B cell (primary cell): Measurements from ENCODE around the gene BCAN.

Experiments used
- EZH2 ChIP-seq: IDR thresholded peaks from 2 replicates; pipeline ENCODE4 v1.6.1; 2012; ENCODE audit warnings: borderline replicate concordance, low read depth, mild to moderate bottlenecking, moderate library complexity, low read length; ENCODE audit not compliant: insufficient read depth, poor library complexity, severe bottlenecking
- TF ChIP-seq, protein P1 (sequence below): fragments of 200-600 bp; IDR thresholded peaks from one replicate; pipeline ENCODE4 v1.8.0; 2022; ENCODE audit warnings: antibody characterized with exemption, mild to moderate bottlenecking

DNA sequence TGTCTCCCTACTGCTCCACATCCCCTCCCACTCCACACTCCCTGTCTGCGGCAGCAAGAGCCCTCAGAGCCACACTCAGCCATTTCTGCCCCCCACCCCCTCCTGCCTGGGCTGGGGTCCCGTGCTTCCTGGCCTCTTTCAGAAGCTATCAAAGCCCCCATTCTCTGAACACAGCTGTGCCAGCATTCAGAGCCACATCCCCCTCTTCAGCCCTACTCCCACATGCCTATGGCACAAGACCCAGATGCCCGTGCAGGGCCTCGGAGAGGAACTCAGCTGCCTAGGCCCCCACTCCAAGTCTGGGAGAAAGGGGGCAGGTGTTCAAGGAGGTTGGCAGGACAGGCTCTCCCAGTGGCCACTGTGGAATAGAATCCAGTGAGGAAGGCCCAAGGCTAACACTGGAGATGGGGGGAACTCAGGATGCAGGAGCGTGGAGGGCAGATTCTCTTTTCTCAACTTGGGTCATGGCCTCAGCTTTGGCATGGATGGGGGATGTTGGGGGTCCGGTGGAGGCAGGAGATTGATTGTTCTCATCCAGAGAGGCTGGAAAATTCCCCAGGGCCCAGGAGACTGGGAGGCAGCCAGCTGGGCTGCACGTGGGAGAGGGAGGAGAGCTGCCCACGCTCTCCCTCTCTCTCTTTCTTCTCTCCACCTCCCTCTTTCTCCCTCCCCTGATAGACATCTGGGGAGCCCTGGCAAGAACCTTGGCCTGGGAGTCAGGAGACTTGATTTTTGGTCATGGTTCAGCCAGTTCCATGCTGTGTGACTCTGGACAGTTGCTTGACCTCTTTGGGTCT lies 3.5 kb upstream of the BCAN start:
- TF ChIP-seq, protein P1, sequence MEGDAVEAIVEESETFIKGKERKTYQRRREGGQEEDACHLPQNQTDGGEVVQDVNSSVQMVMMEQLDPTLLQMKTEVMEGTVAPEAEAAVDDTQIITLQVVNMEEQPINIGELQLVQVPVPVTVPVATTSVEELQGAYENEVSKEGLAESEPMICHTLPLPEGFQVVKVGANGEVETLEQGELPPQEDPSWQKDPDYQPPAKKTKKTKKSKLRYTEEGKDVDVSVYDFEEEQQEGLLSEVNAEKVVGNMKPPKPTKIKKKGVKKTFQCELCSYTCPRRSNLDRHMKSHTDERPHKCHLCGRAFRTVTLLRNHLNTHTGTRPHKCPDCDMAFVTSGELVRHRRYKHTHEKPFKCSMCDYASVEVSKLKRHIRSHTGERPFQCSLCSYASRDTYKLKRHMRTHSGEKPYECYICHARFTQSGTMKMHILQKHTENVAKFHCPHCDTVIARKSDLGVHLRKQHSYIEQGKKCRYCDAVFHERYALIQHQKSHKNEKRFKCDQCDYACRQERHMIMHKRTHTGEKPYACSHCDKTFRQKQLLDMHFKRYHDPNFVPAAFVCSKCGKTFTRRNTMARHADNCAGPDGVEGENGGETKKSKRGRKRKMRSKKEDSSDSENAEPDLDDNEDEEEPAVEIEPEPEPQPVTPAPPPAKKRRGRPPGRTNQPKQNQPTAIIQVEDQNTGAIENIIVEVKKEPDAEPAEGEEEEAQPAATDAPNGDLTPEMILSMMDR: no peak
- no peak for TF ChIP-seq EZH2
